Stimulated activated memory B cell treated with anti-CD40 and anti-IgM and Interleukin-4, amounts not matched to agents 10 μg/mL and 1 μg/mL and 100 μg/mL, for 72 hours (primary cell): ENCODE measurements around the gene SELENOV.

Experiments used
- ATAC-seq: fragments of 150-1000 bp; cut with Tn5 transposase; 2 replicates; pipeline ENCODE4 v1.10.0; 2021
- H3K27ac Mint-ChIP-seq: one replicate; pipeline ENCODE4 v1.8.0; 2022; ENCODE audit warnings: mild to moderate bottlenecking, mixed read lengths
- H3K27me3 Mint-ChIP-seq: one replicate; pipeline ENCODE4 v1.8.0; 2022; ENCODE audit warnings: mixed read lengths
- H3K36me3 Mint-ChIP-seq: one replicate; pipeline ENCODE4 v1.8.0; 2022; ENCODE audit warnings: mixed read lengths
- H3K4me1 Mint-ChIP-seq: one replicate; pipeline ENCODE4 v1.8.0; 2022; ENCODE audit warnings: mixed read lengths
- H3K4me3 Mint-ChIP-seq: one replicate; pipeline ENCODE4 v1.8.0; 2022; ENCODE audit warnings: mild to moderate bottlenecking, moderate library complexity, mixed read lengths
- H3K9me3 Mint-ChIP-seq: one replicate; pipeline ENCODE4 v1.8.0; 2022; ENCODE audit warnings: mixed read lengths

SELENOV gene

DNA sequence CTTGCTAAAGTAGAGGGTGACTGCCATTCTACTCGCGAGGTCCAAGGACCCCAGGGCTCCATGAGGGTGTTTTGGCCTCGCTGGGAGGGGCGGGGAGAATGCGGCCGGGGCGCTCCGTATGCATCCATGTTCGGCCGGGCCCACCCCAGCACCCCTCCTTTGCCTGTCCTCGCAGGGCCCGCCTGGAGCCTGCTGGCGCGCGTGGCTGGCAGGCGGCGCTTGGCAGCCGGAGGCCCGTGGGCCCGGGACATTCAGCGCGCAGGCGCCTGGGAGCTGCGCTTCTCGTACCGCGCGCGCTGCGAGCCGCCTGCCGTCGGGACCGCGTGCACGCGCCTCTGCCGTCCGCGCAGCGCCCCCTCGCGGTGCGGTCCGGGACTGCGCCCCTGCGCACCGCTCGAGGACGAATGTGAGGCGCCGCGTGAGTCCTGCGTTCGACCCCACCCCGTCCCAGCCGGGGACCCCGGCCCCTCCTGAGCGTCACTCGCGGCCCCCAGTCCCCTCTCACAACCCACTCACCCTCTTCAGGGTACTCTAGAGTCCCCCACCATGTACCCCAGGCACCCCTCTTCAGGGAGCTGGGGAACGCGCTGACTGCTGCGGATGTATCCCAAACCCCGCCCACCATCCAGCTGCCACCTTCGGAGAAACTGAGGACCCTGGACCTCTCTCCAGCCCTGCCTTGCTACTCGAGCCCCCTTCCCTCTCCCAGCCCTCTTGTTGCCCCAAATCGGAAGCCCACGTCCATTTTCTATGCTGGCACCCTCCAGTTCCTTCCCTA lies 12.1 kb upstream of the SELENOV start:
- H3K27me3 Mint-ChIP-seq = peaks cover 71% of the 10 kb centered on the region
- peak overlapping the region; percentile 15 for H3K4me3 Mint-ChIP-seq
- peaks cover 47% of the 10 kb centered on the region for H3K4me1 Mint-ChIP-seq
- no peak overlapping the region for H3K27ac Mint-ChIP-seq
- peak; percentile 42 for ATAC-seq
- H3K9me3 Mint-ChIP-seq = no peaks in the 10 kb centered on the region
- no peaks in the 10 kb centered on the region for H3K36me3 Mint-ChIP-seq

DNA sequence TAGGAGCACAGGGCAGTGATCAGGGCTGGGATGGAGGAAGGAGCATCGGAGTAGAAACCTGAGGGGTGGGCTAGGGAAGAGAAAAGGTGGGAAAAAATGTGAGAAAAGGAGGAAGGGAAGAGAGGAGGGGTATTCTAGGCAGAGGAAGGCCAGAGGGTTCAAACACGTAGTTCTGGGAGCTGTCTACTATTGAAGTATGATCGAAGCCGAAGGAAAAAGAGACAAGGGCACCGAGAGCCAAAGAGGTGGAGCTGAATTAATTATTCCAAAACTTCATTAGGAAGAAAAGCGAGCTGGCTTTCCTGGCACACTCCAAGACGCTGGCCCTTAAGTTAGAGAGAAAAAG lies 8.4 kb upstream of the SELENOV start:
- Mint-ChIP-seq H3K36me3 (no peaks in the 10 kb centered on the region), H3K4me1 (peaks cover 30% of the 10 kb centered on the region), H3K9me3 (no peaks in the 10 kb centered on the region), H3K4me3 (peak overlapping the region; percentile 73), H3K27ac (no peak overlapping the region), H3K27me3 (peaks cover 42% of the 10 kb centered on the region)
- ATAC-seq = no peak

DNA sequence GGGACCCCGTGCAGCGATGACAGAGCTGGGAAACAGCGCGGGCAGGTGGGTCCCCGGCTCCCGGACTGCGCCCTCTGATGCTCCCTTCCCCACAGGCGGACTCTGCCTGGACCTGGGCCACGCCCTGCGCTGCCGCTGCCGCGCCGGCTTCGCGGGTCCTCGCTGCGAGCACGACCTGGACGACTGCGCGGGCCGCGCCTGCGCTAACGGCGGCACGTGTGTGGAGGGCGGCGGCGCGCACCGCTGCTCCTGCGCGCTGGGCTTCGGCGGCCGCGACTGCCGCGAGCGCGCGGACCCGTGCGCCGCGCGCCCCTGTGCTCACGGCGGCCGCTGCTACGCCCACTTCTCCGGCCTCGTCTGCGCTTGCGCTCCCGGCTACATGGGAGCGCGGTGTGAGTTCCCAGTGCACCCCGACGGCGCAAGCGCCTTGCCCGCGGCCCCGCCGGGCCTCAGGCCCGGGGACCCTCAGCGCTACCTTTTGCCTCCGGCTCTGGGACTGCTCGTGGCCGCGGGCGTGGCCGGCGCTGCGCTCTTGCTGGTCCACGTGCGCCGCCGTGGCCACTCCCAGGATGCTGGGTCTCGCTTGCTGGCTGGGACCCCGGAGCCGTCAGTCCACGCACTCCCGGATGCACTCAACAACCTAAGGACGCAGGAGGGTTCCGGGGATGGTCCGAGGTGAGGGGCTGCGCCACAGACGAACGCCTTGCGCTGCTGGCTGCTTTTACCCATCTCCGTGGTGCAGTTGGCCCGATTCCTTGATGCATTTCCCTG lies 7.8 kb upstream of the SELENOV start:
- peak overlapping the region; percentile 87 for H3K4me3 Mint-ChIP-seq
- H3K36me3 Mint-ChIP-seq = no peaks in the 10 kb centered on the region
- peaks cover 44% of the 10 kb centered on the region for H3K27me3 Mint-ChIP-seq
- peaks cover 30% of the 10 kb centered on the region for H3K4me1 Mint-ChIP-seq
- peak; percentile 84 for ATAC-seq
- H3K9me3 Mint-ChIP-seq = no peaks in the 10 kb centered on the region
- peak overlapping the region; percentile 67 for H3K27ac Mint-ChIP-seq

DNA sequence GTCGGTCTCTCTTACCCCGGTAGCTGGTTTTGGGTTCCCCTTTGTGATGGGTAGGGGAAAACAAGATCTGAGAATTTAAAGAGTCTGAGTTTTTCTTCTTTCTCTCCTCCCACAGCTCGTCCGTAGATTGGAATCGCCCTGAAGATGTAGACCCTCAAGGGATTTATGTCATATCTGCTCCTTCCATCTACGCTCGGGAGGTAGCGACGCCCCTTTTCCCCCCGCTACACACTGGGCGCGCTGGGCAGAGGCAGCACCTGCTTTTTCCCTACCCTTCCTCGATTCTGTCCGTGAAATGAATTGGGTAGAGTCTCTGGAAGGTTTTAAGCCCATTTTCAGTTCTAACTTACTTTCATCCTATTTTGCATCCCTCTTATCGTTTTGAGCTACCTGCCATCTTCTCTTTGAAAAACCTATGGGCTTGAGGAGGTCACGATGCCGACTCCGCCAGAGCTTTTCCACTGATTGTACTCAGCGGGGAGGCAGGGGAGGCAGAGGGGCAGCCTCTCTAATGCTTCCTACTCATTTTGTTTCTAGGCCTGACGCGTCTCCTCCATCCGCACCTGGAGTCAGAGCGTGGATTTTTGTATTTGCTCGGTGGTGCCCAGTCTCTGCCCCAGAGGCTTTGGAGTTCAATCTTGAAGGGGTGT lies 7.1 kb upstream of the SELENOV start:
- peaks cover 30% of the 10 kb centered on the region for H3K4me1 Mint-ChIP-seq
- ATAC-seq = no peak
- peaks cover 50% of the 10 kb centered on the region for H3K27me3 Mint-ChIP-seq
- no peaks in the 10 kb centered on the region for H3K36me3 Mint-ChIP-seq
- H3K4me3 Mint-ChIP-seq = peak overlapping the region; percentile 87
- no peaks in the 10 kb centered on the region for H3K9me3 Mint-ChIP-seq
- H3K27ac Mint-ChIP-seq = peak overlapping the region; percentile 67

DNA sequence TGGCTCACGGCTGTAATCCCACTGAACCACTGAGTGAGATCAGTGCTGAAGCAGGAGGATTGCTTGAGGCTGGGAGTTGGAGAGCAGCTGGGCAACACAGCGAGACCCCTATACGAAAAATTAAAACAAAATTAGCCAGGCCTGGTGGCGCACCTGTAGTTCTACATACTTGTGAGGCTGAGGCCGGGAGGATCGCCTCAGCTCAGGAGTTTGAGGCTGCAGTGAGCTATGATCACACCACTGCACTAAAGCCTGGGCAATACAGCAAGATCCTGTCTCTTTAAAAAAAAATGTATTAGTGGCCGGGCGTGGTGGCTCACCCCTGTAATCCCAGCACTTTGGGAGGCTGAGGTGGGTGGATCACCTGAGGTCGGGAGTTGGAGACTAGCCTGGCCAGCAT lies 6.3 kb upstream of the SELENOV start:
- ATAC-seq = no peak
- H3K4me3 Mint-ChIP-seq = no peak overlapping the region
- peaks cover 42% of the 10 kb centered on the region for H3K27me3 Mint-ChIP-seq

DNA sequence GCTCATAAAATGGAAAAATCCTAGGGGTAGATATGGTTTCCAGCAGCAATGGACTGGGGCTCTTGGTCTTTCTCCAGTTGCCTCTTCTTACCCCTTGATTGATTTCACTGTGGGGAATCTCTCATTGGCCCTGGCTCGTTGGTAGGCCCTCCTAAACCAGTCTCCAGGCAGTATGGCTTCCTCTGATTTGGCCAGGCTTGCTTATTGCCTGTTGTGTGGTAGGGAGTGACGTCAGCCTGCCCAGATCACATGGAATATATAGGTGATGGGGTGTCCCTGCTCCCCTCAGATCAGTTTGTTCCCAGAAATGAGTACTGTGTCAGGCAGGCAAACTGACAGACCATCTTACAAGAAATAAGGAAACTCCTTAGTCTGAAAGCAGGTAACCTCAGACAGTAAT lies 5.7 kb upstream of the SELENOV start:
- Mint-ChIP-seq H3K36me3 (no peaks in the 10 kb centered on the region), H3K4me1 (peaks cover 20% of the 10 kb centered on the region), H3K27ac (no peak overlapping the region), H3K4me3 (no peak overlapping the region), H3K9me3 (no peaks in the 10 kb centered on the region), H3K27me3 (peaks cover 36% of the 10 kb centered on the region)
- ATAC-seq = no peak

More for the DNA sequence above, 6.3 kb upstream of the SELENOV start:
- H3K4me1 Mint-ChIP-seq = peaks cover 23% of the 10 kb centered on the region
- H3K9me3 Mint-ChIP-seq = no peaks in the 10 kb centered on the region
- H3K36me3 Mint-ChIP-seq = no peaks in the 10 kb centered on the region
- no peak overlapping the region for H3K27ac Mint-ChIP-seq

DNA sequence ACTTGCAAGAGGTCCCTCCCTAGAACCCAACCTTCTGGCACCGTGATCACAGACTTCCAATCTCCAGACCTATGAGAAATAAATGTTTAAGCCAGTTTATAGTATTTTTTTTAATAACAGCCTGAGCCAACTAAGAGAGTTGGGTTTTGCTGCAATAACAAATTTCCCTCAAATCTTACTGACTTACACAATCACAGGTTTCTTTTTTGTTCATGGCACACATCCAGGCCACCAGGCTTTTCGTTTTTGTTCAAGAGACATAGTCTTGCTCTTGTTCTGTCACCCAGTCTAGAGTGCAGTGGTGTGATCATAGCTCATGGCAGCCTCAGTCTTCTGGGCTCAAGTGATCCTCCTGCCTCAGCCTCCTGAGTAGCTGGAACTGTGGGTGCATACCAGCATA lies 2.0 kb upstream of the SELENOV start:
- Mint-ChIP-seq H3K27me3 (peaks cover 46% of the 10 kb centered on the region), H3K36me3 (no peaks in the 10 kb centered on the region), H3K4me1 (peaks cover 25% of the 10 kb centered on the region), H3K9me3 (no peaks in the 10 kb centered on the region), H3K4me3 (no peak overlapping the region), H3K27ac (no peak overlapping the region)
- no peak for ATAC-seq

DNA sequence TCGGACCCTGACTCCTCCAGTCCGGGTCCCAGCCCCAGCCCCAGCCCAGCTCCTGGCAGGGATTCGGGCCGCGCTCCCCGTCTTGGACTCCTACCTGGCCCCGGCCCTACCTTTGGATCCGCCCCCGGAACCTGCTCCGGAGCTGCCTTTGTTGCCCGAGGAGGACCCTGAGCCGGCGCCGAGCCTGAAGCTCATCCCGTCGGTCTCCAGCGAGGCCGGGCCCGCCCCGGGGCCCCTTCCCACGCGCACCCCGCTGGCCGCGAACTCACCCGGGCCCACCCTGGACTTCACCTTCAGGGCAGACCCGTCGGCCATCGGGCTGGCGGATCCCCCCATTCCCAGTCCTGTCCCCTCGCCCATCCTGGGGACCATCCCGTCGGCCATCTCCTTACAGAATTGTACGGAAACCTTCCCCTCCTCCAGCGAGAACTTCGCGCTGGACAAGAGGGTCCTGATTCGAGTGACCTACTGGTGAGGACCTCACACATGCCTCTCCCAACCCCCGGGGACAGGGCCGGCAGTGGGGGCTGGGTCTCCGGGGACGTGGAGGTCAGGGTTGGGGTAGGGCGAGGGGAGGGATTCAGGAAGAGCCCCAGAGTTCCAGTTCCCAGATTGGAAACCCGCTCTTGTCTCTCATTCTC lies 732 bp downstream of the SELENOV start:
- H3K4me3 Mint-ChIP-seq = peak overlapping the region; percentile 68
- ATAC-seq = no peak
- peaks cover 51% of the 10 kb centered on the region for H3K27me3 Mint-ChIP-seq
- H3K9me3 Mint-ChIP-seq = no peaks in the 10 kb centered on the region
- no peaks in the 10 kb centered on the region for H3K36me3 Mint-ChIP-seq
- peaks cover 22% of the 10 kb centered on the region for H3K4me1 Mint-ChIP-seq
- peak overlapping the region; percentile 33 for H3K27ac Mint-ChIP-seq

DNA sequence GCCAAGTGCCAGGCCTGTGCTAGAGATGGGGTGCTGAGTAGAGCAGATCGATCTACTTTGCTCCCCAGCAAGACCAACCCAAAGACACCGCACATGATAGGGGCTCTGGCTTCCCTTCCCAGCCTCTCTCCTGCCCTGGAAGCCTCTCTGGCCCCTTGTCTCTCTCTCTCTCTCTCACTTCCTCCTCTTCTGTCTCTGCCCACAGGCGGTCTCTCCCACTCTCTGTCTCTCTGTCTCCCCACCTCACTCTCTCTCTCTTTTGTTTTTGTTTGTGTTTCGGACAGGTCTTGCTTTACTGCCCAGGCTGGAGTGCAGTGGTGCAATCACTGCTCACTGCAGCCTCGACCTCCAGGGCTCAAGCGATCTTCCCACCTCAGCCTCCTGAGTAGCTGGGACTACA lies 1.3 kb downstream of the SELENOV start:
- H3K27ac Mint-ChIP-seq = peak overlapping the region; percentile 25
- no peak for ATAC-seq
- H3K4me3 Mint-ChIP-seq = peak overlapping the region; percentile 36
- no peaks in the 10 kb centered on the region for H3K9me3 Mint-ChIP-seq
- no peaks in the 10 kb centered on the region for H3K36me3 Mint-ChIP-seq
- peaks cover 22% of the 10 kb centered on the region for H3K4me1 Mint-ChIP-seq
- peaks cover 51% of the 10 kb centered on the region for H3K27me3 Mint-ChIP-seq

DNA sequence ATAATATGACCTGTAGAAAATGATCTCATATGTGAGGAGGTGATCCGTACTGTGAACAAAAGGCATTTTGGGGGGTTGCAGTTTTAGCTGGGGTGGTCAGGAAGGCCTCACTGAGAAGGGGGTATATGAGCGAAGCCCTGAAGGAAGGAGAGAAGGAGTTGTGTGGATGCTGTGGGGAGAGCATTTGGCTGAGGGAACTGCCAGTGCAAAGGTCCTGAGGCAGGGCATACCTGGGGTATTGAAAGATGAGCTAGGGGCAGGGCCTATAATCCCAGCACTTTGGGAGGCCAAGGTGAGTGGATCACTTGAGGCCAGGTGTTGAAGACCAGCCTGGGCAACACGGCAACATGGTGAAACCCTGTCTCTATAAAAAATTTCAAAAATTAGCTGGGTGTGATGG lies 2.5 kb downstream of the SELENOV start:
- Mint-ChIP-seq H3K4me3 (no peak overlapping the region), H3K9me3 (no peaks in the 10 kb centered on the region), H3K27ac (no peak overlapping the region), H3K4me1 (peaks cover 22% of the 10 kb centered on the region), H3K36me3 (no peaks in the 10 kb centered on the region), H3K27me3 (peaks cover 45% of the 10 kb centered on the region)
- ATAC-seq = no peak

DNA sequence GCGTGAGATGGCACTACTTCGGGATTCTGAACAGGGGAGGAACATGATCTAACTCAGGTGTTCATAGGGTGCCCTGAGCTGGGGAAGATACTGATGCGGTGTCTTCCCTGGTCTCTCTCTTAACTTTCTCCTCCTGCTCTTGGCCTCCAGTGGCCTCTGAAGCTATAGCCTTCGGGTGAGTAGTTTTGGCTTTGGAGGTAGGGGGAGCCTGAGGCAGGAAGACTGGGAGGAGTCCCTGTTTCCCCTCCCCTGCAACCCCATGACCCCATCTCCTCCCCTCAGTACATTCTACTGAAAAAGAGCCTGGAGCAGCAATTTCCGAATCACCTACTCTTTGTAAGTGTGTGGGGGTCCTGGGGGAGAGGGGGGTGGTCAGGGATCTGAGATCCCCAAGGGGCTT lies 3.5 kb downstream of the SELENOV start:
- Mint-ChIP-seq H3K4me1 (peaks cover 22% of the 10 kb centered on the region), H3K4me3 (no peak overlapping the region), H3K36me3 (no peaks in the 10 kb centered on the region), H3K27ac (no peak overlapping the region), H3K27me3 (peaks cover 42% of the 10 kb centered on the region), H3K9me3 (no peaks in the 10 kb centered on the region)
- ATAC-seq = no peak

DNA sequence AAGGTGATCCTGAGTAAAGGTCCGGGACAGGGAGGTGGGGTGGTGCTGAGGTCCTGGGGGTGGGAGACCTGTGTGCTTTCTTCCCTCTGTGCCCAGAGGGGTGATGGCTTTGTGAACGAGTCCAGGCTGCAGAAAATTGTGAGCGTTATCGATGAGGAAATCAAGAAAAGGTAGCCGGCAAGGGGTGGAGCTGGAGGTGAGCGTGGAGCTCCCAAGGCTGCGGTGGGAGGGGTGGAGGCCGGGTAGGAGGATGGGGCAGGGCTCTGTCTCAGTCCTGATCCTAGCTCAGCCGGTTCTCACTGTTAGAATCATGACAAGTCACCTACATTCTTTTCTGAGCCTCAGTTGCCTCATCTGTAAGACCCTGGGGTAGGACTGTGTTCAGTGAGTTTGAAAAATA lies 4.0 kb downstream of the SELENOV start:
- Mint-ChIP-seq H3K4me1 (peaks cover 22% of the 10 kb centered on the region), H3K36me3 (no peaks in the 10 kb centered on the region), H3K4me3 (no peak overlapping the region), H3K27me3 (peaks cover 42% of the 10 kb centered on the region), H3K9me3 (no peaks in the 10 kb centered on the region), H3K27ac (no peak overlapping the region)
- ATAC-seq = no peak

DNA sequence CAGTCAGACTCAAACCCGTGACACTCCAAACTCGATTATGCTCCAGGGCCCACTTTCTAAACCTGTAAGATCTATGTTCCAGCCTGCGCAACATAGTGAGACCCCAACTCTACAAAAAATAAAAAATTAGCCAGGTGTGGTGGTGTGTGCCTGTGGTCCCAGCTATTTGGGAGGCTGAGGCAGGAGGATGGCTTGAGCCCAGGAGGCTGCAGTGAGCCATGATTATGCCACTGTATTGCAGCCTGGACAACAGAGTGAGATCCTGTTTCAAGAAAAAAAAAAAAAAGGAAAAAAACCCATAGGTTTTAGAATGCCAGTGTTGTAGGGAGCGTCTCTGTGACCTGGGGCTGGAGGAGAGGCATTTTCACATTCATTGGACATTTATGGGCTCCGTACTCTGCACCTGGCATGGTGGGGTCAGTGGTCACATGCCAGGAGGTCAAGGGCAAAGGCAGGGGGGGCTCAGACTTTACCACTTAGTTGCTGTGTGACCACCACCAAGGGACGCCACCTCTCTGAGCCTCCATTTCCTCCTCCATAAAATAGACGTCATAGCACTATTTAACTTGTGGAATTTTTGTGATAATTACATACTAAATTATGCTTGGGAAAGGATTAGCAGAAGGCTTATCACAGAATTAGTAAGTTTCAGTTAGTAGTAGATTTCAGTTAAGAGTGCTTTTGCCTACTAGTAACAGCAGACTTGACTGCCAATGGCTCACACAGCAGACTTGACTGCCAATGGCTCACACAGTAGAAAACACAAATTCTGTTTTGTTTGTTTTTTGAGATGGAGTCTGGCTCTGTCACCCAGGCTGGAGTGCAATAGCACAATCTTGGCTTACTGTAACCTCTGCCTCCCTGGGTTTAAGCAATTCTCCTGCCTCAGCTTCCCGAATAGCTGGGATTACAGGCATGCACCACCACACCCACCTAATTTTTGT lies 5.9 kb downstream of the SELENOV start:
- no peak for ATAC-seq
- Mint-ChIP-seq H3K9me3 (no peaks in the 10 kb centered on the region), H3K27ac (no peak overlapping the region), H3K27me3 (peaks cover 26% of the 10 kb centered on the region), H3K4me1 (peaks cover 8% of the 10 kb centered on the region), H3K4me3 (no peak overlapping the region), H3K36me3 (peaks cover 5% of the 10 kb centered on the region)

DNA sequence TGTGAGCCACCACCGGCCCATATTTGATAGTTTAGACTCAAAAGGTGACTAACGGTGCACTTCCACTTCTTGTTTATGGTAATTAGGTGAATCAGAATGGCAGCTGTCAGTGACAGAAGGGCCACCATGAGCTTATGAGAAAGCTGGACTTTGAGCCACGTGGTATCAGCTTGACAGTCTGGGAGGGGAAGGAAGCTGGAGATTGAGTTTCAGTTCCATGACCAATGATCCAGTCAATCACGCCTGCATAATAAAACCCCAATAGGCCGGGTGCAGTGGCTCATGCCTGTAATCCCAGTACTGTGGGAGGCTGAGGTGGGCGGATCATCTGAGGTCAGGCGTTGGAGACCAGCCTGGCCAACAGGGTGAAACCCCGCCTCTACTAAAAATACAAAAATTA lies 9.6 kb downstream of the SELENOV start:
- ATAC-seq = peak; percentile 81
- peaks cover 5% of the 10 kb centered on the region for H3K36me3 Mint-ChIP-seq
- no peaks in the 10 kb centered on the region for H3K27me3 Mint-ChIP-seq
- H3K4me3 Mint-ChIP-seq = no peak overlapping the region
- no peaks in the 10 kb centered on the region for H3K9me3 Mint-ChIP-seq
- peak overlapping the region; percentile 27 for H3K27ac Mint-ChIP-seq
- H3K4me1 Mint-ChIP-seq = peaks cover 5% of the 10 kb centered on the region
